GM11168 (cell line): ENCODE data around the gene FAM107B.
"Not testable (repeated sequence)": the region's sequence is repeated elsewhere in the genome, so short reads cannot be mapped to it uniquely, and the experiment has no call there.

Experiments
- in situ Hi-C: fragments of 300-500 bp; cut with MboI; formaldehyde crosslinking; loops from one replicate; pipeline ENCODE4 v1.12.0; 2022; ENCODE audit warnings: low sequenced_read_pairs; ENCODE audit not compliant: unreplicated experiment

Gene FAM107B

DNA sequence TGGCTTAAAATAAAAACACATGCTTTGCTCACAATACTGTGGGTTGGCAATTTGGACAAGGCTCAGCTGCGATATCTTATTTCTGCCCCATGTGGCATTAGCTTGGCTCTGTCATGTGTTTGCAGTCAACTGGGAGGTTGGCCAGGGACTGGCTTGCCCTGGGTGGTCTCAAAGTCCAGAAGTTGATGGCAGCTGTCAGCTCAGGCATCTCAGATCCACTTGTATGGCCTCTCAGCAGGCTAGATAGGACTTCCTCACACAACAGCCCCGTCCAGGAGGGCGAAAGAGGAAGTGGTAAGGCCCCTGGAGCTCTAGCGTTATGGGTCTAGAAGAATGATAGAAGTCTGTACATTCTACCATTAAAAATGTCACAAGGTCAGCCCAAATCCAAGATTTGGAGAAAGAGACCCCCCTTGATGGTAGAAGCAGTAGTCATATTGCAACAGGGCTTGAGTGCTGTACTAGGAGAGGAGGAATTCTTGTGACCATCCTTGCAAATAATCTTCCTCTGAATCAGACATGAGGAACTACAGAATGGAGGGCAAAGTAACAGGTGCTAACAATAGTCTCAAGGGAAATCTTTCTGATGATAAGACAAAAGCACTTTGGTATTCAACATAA is 166.2 kb downstream of the FAM107B start:
- in situ Hi-C loops: no loop called here

GRCh38 chr10:14606633-14607032 is 168.1 kb downstream of the FAM107B start:
- in situ Hi-C loops: no loop called here

GRCh38 chr10:14605231-14605925 is 169.3 kb downstream of the FAM107B start:
- in situ Hi-C loops: no loop called here

- in situ Hi-C loops: no loop called here
Observed at GRCh38 chr10:14604181-14605142, 170.2 kb downstream of the FAM107B start.

DNA sequence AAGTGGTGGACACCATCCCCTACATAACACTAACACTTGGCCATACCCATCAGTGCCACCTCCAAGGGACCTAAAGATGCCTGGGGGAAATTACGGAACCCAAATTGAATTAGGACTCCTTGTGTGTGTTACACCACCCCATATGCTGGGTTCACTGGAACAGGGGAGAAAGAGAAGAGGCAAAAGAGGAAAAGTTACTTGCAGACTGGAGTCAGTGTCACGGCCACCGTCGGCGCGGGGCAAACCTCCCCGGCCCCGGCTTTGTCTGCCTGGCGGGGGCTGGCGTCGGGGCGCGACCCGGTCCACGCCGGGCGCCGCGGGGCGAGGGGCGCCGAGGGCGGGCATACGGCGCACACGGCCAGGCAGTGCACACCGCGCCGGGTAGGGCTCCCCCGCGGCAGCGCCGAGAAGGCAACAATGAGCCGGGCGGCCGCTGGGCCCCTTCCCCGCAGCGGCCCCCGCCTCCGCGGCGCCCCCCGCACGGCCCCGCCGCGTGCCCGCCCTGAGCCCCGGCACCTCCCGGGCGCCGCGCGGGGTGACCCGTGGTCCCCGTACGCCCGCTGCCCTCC is 171.1 kb downstream of the FAM107B start:
- in situ Hi-C loops: no loop called here

DNA sequence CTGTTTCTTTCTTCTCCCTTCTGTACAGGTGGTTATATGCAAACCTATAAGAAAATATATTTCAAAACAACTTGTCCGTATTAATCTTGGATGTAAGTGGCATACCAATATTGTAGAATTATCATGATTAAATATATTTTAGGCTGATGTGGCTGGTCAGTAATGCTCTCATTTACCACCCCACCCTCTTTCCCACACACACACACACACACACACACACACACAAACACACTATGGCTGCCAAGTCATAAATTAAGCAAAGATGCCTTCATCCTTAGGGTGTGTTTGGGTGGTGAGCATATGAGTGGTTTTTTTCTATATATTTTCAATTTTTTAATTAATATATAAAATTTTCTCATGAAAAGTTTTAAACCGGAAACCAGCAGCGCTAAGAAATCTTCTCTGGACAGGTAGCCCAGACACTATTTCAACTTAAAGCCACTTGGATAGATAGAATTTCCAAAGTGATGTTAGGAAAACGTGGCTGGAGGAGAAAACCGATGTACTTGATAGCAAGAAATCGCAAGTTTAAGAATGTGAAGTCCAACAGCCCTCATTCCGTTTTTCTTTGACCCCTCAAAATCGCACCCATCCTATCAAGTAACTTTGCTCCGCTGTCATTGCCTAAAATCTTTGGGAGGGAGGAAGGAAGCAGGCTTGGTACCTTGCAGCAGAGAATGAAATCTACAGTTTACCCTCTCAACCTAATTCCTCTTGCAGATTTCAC is 171.7 kb downstream of the FAM107B start:
- in situ Hi-C loops: no loop called here

GRCh38 chr10:14601872-14602725 is 172.6 kb downstream of the FAM107B start:
- in situ Hi-C loops: no loop called here

DNA sequence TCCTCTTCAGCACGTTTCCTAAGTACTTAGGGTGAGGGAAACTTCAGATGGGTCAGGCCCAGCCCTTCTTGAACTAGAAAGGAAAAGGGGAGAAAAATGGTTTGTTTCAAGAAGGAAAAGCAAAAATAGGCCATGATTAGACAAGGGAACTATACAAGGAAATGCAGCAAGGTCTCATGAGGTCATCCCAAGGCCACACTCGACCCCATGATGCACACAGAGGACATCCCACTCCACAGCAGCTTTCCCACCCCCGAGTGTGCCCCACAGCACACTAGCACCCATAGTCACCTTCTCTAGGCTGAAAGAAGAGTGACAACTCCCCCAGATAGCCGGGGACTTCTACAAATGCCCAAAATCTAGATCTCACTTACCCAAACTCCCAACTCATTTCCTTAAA is 173.4 kb downstream of the FAM107B start:
- in situ Hi-C loops: no loop called here

- in situ Hi-C loops: no loop called here
Observed at GRCh38 chr10:14600065-14600464, 174.6 kb downstream of the FAM107B start.

- in situ Hi-C loops: no loop called here
Observed at GRCh38 chr10:14598809-14599764, 175.6 kb downstream of the FAM107B start.

- in situ Hi-C loops: no loop called here
Observed at GRCh38 chr10:14595526-14596182, 179.0 kb downstream of the FAM107B start.

DNA sequence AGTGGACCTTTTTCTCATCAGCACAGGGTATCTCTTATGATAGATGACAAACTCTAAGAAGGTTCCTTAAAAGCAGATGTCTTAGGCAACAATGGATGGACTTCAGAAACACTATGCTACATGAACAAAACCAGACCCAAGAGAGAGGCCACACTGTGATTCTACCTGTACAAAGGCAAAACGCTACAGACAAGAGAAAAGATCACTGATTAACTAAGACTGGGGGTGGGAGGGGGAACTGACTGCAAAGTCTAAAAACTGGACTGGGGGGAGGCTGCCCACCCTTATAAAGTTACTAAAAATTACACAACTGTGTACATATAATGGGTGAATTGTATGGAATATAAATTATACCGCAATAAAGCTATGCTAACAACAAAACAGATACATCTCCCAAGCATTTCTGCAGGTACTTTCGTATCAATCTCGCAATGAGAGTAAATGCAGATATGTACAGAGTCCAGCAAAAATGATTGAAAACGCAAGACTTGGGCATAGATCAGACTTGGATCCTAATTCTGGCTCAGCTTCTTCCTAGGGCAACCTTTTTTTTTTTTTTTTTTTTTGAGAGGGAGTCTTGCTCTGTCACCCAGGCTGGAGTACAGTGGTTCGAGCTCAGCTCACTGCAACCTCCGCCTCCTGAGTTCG is 179.7 kb downstream of the FAM107B start:
- in situ Hi-C loops: no loop called here

DNA sequence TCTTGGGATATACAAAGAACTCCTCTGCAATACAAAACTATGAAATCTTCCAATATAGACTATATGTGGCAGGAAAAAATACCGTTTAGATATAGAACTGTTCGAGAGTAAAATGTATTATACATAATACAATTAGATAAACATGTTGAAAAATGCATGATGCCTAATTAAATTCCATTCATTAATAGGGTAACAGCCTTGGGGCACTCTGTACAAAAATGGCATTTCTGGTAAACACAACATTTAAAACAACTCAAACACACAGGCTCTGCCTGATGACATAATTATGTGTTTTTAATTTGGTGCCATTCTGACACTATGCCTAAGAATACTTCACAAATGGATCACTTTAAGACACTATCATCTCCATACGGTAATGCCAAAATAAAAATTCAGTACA is 180.9 kb downstream of the FAM107B start:
- in situ Hi-C loops: no loop called here

GRCh38 chr10:14592566-14592965 is 182.1 kb downstream of the FAM107B start:
- in situ Hi-C loops: no loop called here

GRCh38 chr10:14592026-14592425 is 182.7 kb downstream of the FAM107B start:
- in situ Hi-C loops: no loop called here

DNA sequence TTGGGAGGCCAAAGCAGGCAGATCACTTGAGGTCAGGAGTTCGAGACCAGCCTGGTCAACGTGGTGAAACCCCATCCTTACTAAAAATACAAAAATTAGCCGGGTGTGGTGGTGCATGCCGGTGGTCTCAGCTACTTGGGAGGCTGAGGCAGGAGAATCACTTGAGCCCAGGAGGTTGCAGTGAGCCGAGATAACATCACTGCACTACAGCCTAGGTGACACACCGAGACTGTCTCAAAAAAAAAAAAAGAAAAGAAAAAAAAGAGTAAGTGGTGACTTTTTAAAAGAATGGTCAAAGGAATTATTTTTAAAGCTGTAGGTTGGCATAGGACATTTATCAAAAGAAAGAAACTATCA is 185.8 kb downstream of the FAM107B start:
- in situ Hi-C loops: not testable (repeated sequence)
